NCI-H2081 treated with DMSO at 0.1 percent for 48 hours (cell line): Measurements from ENCODE around the gene DHX35.

Source experiments
- DNase-seq: peaks from one replicate; lab custom pipeline; 2025; lab: John Stamatoyannopoulos, UW

Gene DHX35

DNA sequence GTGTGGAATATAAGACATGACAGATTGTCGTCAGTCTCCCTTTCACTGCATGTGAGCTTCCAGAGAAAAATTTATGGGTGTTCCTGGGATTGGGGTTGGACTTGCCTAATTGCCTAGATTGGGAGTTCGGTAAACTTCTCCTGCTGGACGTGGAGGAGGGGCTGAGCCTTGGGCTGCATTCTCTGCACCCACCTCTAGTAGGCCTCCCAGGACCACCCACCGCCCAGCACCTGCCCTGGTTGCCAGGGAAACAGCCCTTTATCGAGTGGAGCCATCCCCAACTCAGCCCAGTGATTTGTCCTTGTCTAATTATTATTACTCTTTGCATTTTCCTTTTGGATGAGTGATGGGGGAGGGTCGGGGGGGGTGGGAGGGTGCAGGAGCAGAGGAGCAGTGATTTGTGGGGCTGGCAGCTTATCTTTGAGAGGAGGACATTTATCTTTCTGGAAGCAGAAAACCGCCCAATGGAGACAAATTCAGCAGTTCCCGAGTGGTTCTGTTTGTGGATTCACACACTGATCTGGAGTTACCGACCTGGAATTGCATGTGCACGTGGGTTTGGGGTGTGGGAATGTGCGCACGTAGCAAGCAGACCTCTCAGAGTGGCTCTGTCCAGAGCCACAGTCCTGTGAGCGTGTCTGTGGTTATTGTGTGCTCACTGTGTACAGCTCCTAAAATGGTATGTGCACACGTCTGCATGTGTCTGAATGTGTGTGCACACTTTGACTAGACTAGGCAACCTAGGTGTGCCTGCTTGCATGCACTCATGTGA lies 104.5 kb downstream of the DHX35 start:
- DNase-seq: no peak

DNA sequence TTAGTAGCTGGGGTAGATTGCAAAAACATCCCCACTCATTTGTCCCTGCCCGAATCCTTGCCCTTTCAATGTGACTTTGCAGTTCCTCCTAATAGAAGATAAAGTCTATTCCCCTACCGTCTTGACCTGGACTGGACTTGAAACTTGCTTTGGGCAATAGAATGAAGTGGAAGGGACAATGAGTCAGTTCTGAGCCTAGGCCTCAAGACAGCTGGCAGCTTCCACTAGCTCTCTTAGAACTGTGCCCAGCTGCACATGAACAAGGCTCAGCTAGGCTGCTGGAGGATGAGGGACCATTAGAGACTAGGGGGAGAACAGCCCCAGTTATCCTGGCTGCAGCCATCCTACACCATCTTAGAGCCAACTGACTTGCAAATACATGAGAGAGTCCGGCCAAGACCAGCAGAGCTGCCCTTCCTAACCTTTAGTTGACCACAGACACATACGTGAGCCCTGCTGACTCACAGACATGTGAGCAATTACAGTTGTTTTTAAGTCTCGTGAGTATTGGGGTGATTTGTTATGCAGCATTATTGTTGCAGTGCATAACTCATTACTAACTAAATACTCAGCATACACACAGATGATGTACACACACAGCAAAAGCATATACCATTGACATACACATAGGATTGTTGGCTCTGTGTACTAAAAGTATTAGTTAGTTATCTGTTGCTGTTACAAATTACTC lies 105.5 kb downstream of the DHX35 start:
- DNase-seq: no peak

DNA sequence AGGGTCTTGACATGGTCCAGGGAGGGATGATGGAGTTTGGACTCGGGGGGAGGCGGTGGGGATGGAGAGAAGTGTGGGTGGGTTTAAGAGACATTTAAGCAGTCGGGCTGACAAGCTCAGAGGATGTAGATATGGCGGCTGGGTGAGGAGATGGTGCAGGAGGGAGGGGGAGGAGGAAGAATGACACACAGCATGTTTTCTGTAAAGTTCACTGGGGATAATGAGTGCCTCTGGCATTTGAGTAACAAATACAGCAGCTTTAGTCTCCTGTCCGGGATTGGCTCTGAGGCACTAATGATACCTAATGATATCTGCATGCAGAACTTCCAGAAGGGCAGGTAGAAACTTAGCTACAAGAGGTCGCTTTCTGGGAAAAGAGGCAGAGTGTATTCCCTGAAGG lies 107.8 kb downstream of the DHX35 start:
- no peak for DNase-seq

DNA sequence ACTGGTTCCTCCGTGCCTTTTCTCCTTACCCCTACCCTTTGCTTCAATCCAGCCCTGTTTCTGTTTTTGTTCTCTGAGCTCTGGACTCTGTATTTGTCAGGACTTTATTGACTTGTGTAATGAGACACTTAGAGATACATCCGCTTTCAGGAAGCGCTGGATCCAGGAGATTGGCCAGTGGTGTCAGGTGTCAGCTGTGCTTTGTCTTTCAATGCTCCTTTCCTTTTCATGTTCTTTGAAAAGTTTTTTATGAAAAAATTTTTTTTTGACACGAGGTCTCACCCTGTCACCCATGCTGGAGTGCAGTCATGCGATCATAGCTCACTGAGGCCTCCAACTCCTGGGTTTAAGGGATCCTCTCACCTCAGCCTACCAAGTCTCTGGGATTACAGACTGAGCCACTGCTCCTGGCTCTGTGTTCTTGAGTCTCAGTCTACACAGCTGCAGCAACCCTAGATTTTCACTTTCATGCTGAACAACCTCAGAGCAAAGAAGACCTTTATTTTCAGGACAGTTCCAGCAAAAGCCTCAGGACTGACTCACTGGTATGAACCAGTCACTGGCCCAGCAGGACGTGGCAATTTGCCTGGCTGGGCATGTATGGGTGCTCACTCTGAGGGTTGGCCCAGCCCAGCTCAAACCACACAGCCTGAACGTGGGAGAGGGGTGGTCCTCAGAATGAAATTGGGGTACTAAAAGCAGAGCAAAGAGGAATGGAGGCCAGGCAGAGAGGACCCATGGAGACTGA lies 108.5 kb downstream of the DHX35 start:
- no peak for DNase-seq

- no peak for DNase-seq
Measured at GRCh38 chr20:39072132-39072531, 110.0 kb downstream of the DHX35 start.

GRCh38 chr20:39072653-39073052 lies 110.5 kb downstream of the DHX35 start:
- no peak for DNase-seq

- DNase-seq: no peak
Measured at GRCh38 chr20:39075731-39076130, 113.6 kb downstream of the DHX35 start.

GRCh38 chr20:39076958-39077357 lies 114.8 kb downstream of the DHX35 start:
- no peak for DNase-seq

- DNase-seq: no peak
Measured at GRCh38 chr20:39080326-39080725, 118.2 kb downstream of the DHX35 start.

DNA sequence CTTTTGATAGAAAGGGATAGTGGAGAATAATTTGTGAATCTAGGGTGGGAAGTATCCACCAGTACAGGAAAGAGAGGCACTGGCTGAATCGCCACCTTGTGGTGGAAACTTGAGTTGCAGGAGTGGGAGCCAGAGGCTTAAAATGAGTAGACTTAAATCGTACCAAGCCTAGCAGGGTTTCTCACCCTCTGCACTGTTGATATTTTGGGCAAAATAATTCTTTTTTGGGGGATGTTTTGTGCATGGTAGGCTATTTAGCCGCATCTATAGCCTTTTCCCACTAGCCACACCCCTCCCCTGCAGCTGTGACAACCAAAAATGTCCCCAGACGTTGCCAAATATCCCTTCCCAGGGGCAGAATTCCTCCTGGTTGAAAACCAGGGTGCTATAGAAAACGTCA lies 119.1 kb downstream of the DHX35 start:
- DNase-seq: no peak

DNA sequence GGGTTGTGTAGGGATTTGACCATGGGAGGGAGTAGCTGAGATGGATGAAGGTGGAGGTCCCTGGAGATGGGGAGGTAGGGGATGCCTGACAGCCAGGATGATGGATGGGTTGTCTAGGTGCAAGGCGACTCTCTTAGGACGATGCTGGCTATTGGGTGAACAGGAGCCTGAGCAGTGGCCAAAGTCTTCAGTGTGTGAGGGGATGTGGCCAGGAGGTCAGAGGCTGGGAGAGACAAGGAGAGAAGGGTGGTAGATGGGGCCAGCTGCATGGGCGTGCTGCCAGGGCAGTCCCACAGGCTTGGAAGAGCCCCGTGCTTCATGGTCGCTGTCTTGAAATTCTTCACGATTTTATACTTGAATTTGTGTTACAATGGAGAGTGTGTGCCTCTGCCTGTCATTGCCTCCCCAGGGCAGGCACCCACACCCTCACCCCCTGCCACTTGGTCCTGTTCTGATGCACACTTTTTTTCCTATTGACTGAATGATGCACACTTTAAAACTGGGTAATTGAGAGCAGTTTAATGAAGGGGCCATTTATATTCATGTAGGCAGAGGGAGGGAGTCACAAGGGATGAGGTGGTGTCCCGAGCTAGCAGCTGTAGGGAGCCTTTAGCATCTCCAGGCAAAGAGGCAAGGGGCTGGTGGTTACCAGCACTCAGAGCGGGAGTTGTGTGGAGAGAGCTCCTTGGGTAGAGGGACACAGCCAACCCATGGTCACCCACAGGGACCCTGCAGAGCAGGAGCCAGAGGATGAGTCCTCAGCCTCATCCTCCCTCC lies 120.7 kb downstream of the DHX35 start:
- no peak for DNase-seq

- no peak for DNase-seq
Measured at GRCh38 chr20:39083761-39084160, 121.6 kb downstream of the DHX35 start.

GRCh38 chr20:39089029-39089428 lies 126.9 kb downstream of the DHX35 start:
- DNase-seq: no peak
